Measurements from ENCODE around the gene PON1. TPM values are rescaled to one million over a fixed set of nuclear protein-coding genes. Genes with fewer than 3 reads are reported as not detected.

The PON1 gene
- total and polyA plus RNA-seq, 9 donors = 0.10 to 1.7 (median 0.55) TPM

- 77 to 82% (median 81%) methylated on average over 3 of the region's 3 CpGs for WGBS, 3 donors
- Histone ChIP-seq H3K27me3 (no peaks in the 10 kb centered on the region), H3K27ac (no peak overlapping the region), H3K36me3 (no peaks in the 10 kb centered on the region), H3K4me1 (ENCODE audit: insufficient read depth) (no peaks in the 10 kb centered on the region), H3K4me3 (no peak overlapping the region), H3K9me3 (no peaks in the 10 kb centered on the region)
- intact Hi-C loops (cut with DNase I) = no loop called here
- no peak for TF ChIP-seq POLR2A (IDR thresholded peaks at IDR 0.05)
- no peak for DNase-seq
Observed at GRCh38 chr7:95317966-95318365, 6.4 kb downstream of the PON1 start.

- no peaks in the 10 kb centered on the region for H3K9me3 ChIP-seq
- no peaks in the 10 kb centered on the region for H3K36me3 ChIP-seq
- DNase-seq = no peak
- no peaks in the 10 kb centered on the region for H3K4me1 ChIP-seq (ENCODE audit: insufficient read depth)
- WGBS, 3 donors = 9 to 20% (median 19%) methylated on average over 2 of the region's 2 CpGs
- no peak overlapping the region for H3K27ac ChIP-seq
- H3K4me3 ChIP-seq = no peak overlapping the region
- intact Hi-C loops (cut with DNase I) = no loop called here
- no peak for TF ChIP-seq EP300 (IDR thresholded peaks at IDR 0.05)
- TF ChIP-seq CTCF (IDR thresholded peaks at IDR 0.05) = no peak
- no peak for TF ChIP-seq POLR2A (IDR thresholded peaks at IDR 0.05)
- H3K27me3 ChIP-seq = no peaks in the 10 kb centered on the region
Observed at GRCh38 chr7:95317546-95317945, 6.8 kb downstream of the PON1 start.

- no peaks in the 10 kb centered on the region for H3K4me1 ChIP-seq (ENCODE audit: insufficient read depth)
- H3K9me3 ChIP-seq = no peaks in the 10 kb centered on the region
- no peak for DNase-seq
- TF ChIP-seq POLR2A (IDR thresholded peaks at IDR 0.05) = no peak
- no peak for TF ChIP-seq CTCF (IDR thresholded peaks at IDR 0.05)
- no peak for TF ChIP-seq EP300 (IDR thresholded peaks at IDR 0.05)
- H3K4me3 ChIP-seq = no peak overlapping the region
- H3K27me3 ChIP-seq = no peaks in the 10 kb centered on the region
- H3K27ac ChIP-seq = no peak overlapping the region
- intact Hi-C loops (cut with DNase I) = no loop called here
- no peaks in the 10 kb centered on the region for H3K36me3 ChIP-seq
- 81 to 85% (median 84%) methylated on average over 2 of the region's 2 CpGs for WGBS, 3 donors
Observed at GRCh38 chr7:95316588-95316987, 7.7 kb downstream of the PON1 start.

- no peak overlapping the region for H3K4me3 ChIP-seq
- no peaks in the 10 kb centered on the region for H3K36me3 ChIP-seq
- WGBS, 3 donors = 80 to 94% (median 92%) methylated on average over 4 of the region's 4 CpGs
- TF ChIP-seq EP300 (IDR thresholded peaks at IDR 0.05) (no peak), CTCF (IDR thresholded peaks at IDR 0.05) (no peak), POLR2A (IDR thresholded peaks at IDR 0.05) (no peak)
- H3K27me3 ChIP-seq = no peaks in the 10 kb centered on the region
- H3K27ac ChIP-seq = no peak overlapping the region
- no peaks in the 10 kb centered on the region for H3K9me3 ChIP-seq
- DNase-seq = no peak
- no peaks in the 10 kb centered on the region for H3K4me1 ChIP-seq (ENCODE audit: insufficient read depth)
- intact Hi-C loops (cut with DNase I) = no loop called here
Observed at GRCh38 chr7:95312561-95312960, 11.8 kb downstream of the PON1 start.

- DNase-seq = no peak
- Histone ChIP-seq H3K27me3 (no peaks in the 10 kb centered on the region), H3K27ac (no peak overlapping the region), H3K36me3 (no peaks in the 10 kb centered on the region), H3K9me3 (no peaks in the 10 kb centered on the region), H3K4me3 (no peak overlapping the region), H3K4me1 (ENCODE audit: insufficient read depth) (no peaks in the 10 kb centered on the region)
- intact Hi-C loops (cut with DNase I) = no loop called here
- no peak for TF ChIP-seq POLR2A (IDR thresholded peaks at IDR 0.05)
- no peak for TF ChIP-seq EP300 (IDR thresholded peaks at IDR 0.05)
- TF ChIP-seq CTCF (IDR thresholded peaks at IDR 0.05) = no peak
- WGBS, 3 donors = 91 to 97% (median 93%) methylated on average over 2 of the region's 2 CpGs
Observed at GRCh38 chr7:95311389-95311788, 12.9 kb downstream of the PON1 start.
